HUES48 (cell line): Measurements from ENCODE around the gene ACAA1.
A peak's percentile ranks its signal among the peaks of the same experiment; 100 is the strongest.

Experiments
- H3K27ac ChIP-seq: one replicate; pipeline ENCODE4 v1.7.0; 2013; ENCODE audit warnings: low read depth, low read length, inconsistent platforms
- H3K27me3 ChIP-seq: 2 replicates; pipeline ENCODE4 v1.6.1; 2013; ENCODE audit warnings: mild to moderate bottlenecking, low read length; ENCODE audit not compliant: control insufficient read depth, insufficient read depth
- H3K36me3 ChIP-seq: 2 replicates; pipeline ENCODE4 v1.6.1; 2013; ENCODE audit warnings: low read length; ENCODE audit not compliant: control insufficient read depth, insufficient read depth
- H3K4me1 ChIP-seq: 2 replicates; pipeline ENCODE4 v1.6.1; 2013; ENCODE audit warnings: mild to moderate bottlenecking, low read length; ENCODE audit not compliant: control insufficient read depth, insufficient read depth
- H3K4me3 ChIP-seq: 2 replicates; pipeline ENCODE4 v1.5.1; 2013; ENCODE audit warnings: mild to moderate bottlenecking, low read depth, low read length
- H3K9ac ChIP-seq: 2 replicates; pipeline ENCODE4 v1.6.1; 2013; ENCODE audit warnings: mild to moderate bottlenecking, low read depth, low read length, moderate library complexity
- H3K9me3 ChIP-seq: 2 replicates; pipeline ENCODE4 v1.6.1; 2013; ENCODE audit warnings: low read length; ENCODE audit not compliant: control insufficient read depth, insufficient read depth

The ACAA1 gene

DNA sequence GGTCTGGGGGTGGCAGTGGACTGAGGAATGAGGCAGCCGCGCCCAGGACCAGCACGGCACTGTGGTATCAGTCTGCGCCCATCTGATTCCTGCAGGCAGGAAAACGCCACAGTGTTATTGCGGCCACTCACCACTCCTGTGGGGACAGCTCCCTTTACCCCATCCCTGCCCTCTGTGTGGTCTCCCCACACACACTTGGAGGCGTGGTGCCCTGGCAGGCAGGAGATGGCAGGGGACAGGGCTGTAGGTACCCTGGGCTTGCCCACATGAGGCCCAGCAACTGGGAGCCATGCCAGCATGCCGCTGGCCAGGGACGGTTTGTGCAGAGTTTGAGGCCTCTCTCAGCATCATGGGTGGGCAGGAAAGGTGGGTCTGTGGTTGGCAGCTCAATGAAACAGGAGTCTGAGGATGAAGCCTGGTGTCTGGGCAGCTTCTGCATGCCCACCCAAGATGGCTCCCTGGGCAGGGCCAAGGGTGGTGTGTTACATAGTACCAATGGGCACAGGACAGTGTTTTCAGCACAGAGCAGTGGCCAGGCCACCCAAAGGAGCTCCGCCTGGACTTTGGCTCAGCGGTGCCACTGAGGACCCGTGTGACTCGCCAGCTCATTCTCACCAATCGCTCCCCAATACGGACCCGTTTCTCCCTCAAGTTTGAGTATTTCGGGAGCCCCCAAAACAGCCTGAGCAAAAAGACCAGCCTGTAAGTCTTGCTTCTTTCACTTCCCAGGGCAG lies 27.2 kb downstream of the ACAA1 start:
- Histone ChIP-seq H3K4me3 (no peak overlapping the region), H3K9ac (no peak overlapping the region), H3K27me3 (no peaks in the 10 kb centered on the region), H3K27ac (no peak overlapping the region), H3K36me3 (no peaks in the 10 kb centered on the region), H3K9me3 (no peaks in the 10 kb centered on the region), H3K4me1 (no peaks in the 10 kb centered on the region)

GRCh38 chr3:38108649-38109579 lies 28.0 kb downstream of the ACAA1 start:
- Histone ChIP-seq H3K27me3 (no peaks in the 10 kb centered on the region), H3K4me3 (no peak overlapping the region), H3K36me3 (no peaks in the 10 kb centered on the region), H3K4me1 (no peaks in the 10 kb centered on the region), H3K9me3 (no peaks in the 10 kb centered on the region), H3K9ac (no peak overlapping the region), H3K27ac (no peak overlapping the region)

DNA sequence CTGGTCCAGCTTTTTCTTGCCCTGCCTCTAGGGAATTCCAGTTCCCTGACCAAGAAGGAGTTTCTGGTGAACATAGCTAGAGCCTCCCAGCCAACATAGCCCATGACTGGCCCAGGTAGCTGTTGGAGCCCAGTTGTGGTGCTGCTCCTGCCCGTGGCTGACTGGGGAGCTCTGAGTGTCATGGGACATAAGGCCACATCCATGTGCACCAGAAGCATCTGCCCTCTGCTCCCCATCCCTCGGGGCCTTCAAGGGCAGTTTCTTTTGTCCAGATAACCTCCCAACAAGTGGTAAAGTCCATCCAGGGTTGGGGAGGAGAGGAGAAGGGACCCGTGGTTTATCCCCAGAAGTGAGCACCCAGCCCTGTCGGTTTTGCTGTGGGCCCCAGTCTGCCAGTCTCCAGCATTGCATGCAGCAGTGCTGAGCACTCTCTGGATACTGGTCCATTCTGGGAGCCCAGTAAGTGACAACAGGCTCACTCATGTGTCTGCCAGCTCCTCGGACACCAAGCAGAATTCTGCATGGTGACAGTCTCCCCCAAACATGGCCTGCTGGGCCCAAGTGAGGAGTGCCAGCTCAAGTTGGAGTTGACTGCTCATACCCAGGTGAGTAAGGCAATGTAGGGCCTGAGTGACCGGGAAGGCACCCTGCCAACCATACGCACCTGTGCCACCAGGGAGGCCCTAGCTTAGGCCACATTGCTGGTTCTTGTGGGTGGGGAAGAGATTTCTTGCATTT lies 28.8 kb downstream of the ACAA1 start:
- H3K4me1 ChIP-seq = no peaks in the 10 kb centered on the region
- no peaks in the 10 kb centered on the region for H3K9me3 ChIP-seq
- no peaks in the 10 kb centered on the region for H3K36me3 ChIP-seq
- H3K27me3 ChIP-seq = no peaks in the 10 kb centered on the region
- H3K4me3 ChIP-seq = no peak overlapping the region
- H3K9ac ChIP-seq = no peak overlapping the region
- no peak overlapping the region for H3K27ac ChIP-seq

DNA sequence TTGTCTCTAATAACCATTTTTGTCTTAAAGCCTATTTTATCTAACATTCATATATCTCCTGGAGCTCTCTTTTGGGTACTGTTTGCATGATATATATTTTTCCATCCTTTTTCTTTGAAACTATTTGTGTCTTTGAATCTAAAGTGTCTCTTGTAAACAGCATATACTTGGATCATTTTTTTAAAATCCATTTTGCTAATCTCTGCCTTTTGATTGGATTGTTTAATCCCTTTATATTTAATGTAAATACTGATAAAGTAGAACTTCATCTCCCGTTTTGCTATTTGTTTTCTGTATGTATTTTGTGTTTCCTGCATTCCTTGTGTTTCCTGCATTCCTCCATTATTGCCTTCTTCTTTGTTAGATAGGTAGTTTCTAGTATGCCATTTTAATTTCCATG lies 31.4 kb downstream of the ACAA1 start:
- no peak overlapping the region for H3K27ac ChIP-seq
- no peaks in the 10 kb centered on the region for H3K9me3 ChIP-seq
- H3K36me3 ChIP-seq = no peaks in the 10 kb centered on the region
- H3K4me3 ChIP-seq = no peak overlapping the region
- H3K4me1 ChIP-seq = no peaks in the 10 kb centered on the region
- H3K9ac ChIP-seq = no peak overlapping the region
- H3K27me3 ChIP-seq = no peaks in the 10 kb centered on the region

DNA sequence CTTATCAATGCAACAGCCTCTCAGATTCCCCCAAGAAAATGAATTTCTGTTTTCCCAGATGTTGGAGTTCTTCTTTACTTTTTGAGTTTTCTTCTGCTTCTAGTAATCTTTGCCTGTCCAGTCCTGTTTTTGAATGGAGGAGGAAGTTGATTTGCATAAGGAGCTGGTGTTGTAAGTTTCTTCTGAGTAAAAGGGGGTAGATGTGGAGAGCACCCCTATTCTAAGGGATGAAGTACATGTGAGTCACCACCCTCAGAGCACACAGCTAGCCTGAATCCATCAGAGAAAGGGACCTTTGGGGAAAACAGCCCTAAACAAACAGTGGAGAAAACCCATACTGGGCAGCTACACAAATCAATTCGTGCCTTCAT lies 34.5 kb downstream of the ACAA1 start:
- Histone ChIP-seq H3K9me3 (no peaks in the 10 kb centered on the region), H3K4me1 (peaks cover 14% of the 10 kb centered on the region), H3K27ac (no peak overlapping the region), H3K27me3 (no peaks in the 10 kb centered on the region), H3K36me3 (no peaks in the 10 kb centered on the region), H3K4me3 (no peak overlapping the region), H3K9ac (no peak overlapping the region)

DNA sequence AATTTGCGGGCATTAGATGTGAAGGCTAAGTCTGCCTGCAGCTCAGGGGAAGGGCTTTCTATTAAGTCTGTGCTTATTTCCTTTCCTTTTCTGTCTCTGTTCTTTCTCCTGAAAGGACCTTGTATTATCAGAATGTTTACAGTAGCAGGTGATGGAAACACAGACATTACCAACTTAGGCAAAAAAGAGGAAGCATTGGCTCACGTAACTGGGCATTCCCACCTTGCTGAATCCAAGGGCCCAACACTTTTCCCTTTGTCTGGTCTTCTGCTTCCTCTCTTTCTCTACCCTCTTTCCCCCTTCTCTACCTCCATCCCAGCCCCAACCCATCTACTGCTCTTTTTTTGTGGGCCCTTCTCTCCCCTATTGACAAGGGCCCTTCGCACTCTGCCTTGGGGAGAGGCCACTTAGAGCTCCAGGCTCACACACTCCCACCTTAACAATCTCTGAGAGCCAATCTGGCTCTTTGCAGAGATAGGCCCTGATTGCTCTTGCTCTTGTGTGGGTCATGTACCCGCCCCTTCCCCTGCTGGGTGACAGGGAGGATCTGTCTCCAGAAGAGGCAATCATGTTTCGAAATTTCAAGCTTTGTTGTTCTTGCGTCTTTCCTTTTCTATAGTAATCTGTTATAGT lies 35.0 kb downstream of the ACAA1 start:
- Histone ChIP-seq H3K36me3 (no peaks in the 10 kb centered on the region), H3K4me3 (no peak overlapping the region), H3K9me3 (no peaks in the 10 kb centered on the region), H3K9ac (no peak overlapping the region), H3K27ac (no peak overlapping the region), H3K4me1 (peaks cover 14% of the 10 kb centered on the region), H3K27me3 (no peaks in the 10 kb centered on the region)

GRCh38 chr3:38100498-38100897 lies 36.4 kb downstream of the ACAA1 start:
- Histone ChIP-seq H3K27ac (no peak overlapping the region), H3K9ac (no peak overlapping the region), H3K27me3 (no peaks in the 10 kb centered on the region), H3K4me3 (no peak overlapping the region), H3K36me3 (no peaks in the 10 kb centered on the region), H3K4me1 (peaks cover 14% of the 10 kb centered on the region), H3K9me3 (no peaks in the 10 kb centered on the region)

DNA sequence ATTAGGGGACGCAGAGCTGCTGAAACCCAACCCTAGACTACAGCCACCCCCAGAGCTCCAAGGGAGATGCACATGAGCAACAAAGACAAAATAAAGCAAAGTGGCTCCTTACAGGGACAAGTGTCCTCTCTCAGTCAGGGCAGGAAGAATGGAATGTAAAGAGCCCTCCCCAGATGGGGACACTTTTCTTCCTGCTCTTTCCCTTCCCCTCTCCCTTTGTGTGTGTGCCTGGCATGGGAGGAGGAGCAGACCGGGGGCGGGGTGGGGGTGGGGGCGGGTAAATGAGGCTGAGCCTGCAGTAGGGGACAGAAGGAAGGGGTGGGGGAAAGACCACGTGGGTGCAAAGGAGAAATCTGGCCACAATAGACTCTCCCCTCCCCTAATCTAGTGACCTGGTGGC lies 37.4 kb downstream of the ACAA1 start:
- peak overlapping the region; percentile 59 for H3K27ac ChIP-seq

DNA sequence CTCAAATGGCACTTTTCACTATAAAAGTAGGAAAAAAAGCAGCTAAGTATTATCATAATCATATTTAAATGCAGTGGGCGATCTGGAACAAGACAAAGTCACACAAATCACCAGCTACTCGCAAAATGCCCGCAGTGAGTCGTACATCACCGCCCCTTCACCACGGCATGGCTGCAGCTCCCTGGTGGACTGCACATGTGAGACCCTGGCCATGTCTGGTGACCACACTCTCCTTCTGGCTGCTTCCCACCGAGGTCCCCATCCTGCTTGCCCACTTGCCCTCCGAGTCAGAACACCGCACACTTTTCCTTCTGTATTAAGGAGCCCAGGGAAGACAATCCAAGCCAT lies 38.6 kb downstream of the ACAA1 start:
- H3K27ac ChIP-seq = no peak overlapping the region
- no peaks in the 10 kb centered on the region for H3K9me3 ChIP-seq
- H3K4me3 ChIP-seq = no peak overlapping the region
- H3K9ac ChIP-seq = no peak overlapping the region
- no peaks in the 10 kb centered on the region for H3K36me3 ChIP-seq
- no peaks in the 10 kb centered on the region for H3K27me3 ChIP-seq
- H3K4me1 ChIP-seq = peaks cover 14% of the 10 kb centered on the region

More for the DNA sequence above, 37.4 kb downstream of the ACAA1 start:
- Histone ChIP-seq H3K4me3 (no peak overlapping the region), H3K4me1 (peaks cover 14% of the 10 kb centered on the region), H3K9me3 (no peaks in the 10 kb centered on the region), H3K9ac (no peak overlapping the region), H3K36me3 (no peaks in the 10 kb centered on the region), H3K27me3 (no peaks in the 10 kb centered on the region)

DNA sequence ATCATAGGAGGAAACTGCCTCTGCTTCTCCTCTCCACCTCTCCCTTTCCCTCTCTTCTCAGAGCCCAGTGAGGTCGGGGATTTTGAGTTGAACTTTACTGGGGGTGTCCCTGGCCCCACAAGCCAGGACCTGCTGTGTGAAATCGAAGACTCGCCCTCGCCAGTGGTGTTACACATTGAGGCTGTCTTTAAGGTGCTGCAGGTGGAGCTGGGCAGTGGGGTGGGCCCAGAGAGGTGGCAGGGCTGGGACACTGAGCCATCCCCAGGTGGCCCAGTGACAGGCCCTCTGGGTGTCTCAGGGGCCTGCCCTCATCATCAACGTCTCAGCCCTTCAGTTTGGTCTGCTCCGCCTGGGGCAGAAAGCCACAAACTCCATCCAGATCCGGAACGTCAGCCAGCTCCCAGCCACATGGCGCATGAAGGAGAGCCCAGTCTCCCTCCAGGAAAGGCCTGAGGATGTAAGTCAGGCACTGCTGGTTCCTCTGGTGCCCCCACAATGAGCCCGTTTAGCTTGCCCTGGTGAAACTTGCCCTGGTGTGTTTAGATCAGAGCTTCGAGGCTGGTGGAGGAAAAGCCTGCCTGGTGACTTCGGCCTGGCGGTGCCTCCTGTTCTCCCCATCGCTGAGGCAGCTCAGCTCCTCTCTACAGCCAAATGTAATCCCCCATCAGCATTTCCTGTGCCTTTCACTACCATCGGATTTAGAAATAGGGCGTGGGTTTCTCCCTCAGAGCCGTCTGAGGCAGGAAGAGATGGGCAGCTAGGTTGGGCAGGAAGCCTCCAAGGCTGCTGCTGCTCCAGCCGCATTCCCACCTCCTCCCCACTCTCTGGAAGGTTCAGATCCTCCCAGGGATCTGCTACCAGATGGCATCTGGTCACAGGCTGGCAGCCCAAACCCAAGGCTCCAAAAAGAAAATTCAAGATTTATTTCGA lies 39.2 kb downstream of the ACAA1 start:
- no peaks in the 10 kb centered on the region for H3K27me3 ChIP-seq
- no peak overlapping the region for H3K9ac ChIP-seq
- H3K4me3 ChIP-seq = no peak overlapping the region
- H3K27ac ChIP-seq = no peak overlapping the region
- no peaks in the 10 kb centered on the region for H3K9me3 ChIP-seq
- no peaks in the 10 kb centered on the region for H3K36me3 ChIP-seq
- peaks cover 14% of the 10 kb centered on the region for H3K4me1 ChIP-seq
